Measurements from ENCODE around the gene SF3A1. TPM values are rescaled to one million over a fixed set of nuclear protein-coding genes. Genes with fewer than 3 reads are reported as not detected.
"Not testable (repeated sequence)": the region's sequence is repeated elsewhere in the genome, so short reads cannot be mapped to it uniquely, and the experiment has no call there.

The SF3A1 gene
- total RNA-seq, 1 donor from 2014 or later = 139 TPM

DNA sequence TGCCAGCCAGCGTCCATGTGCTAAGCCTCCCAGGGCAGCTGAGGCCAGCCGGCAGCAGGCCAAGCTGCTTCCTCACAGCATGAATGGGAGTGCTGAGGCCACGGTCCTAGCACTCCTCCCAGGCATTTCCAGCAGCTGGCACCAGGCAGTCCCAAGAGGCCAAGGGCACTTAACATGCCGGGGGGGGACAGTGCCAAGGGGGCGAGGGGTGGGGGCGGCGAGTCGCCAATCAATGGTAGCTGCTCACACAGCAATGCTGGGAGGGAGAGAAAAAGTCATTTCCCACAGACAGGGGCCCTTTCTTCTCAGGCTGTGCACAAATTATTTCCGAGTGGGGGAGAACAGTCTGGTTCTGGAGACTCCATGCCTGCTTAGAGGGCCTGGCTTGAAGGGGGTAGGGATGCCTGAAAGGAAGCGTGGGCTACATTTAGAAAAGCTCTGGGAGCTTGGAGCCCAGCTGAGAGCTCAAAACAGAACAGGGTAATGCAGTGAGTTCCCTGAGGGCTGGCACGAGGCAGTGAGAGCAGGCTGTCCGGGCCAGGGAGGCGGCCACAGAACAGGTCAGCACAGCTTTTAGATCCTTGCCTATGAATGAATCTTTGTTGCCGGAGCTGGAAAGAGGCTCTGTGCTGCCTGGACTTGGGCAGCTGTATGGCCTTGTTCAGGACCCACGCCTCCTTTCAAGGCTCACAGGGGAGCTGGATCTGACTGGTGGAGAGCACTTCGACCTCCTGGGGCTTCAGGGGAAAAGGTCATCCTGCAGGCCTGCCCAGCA lies 15.6 kb downstream of the SF3A1 start:
- no peaks in the 10 kb centered on the region for H3K4me1 Mint-ChIP-seq (ENCODE audit: low read depth, unreplicated experiment)
- no peaks in the 10 kb centered on the region for H3K27me3 ChIP-seq (ENCODE audit: insufficient read depth, low read length)
- no peak for TF ChIP-seq EZH2 (IDR thresholded peaks at IDR 0.05; ENCODE audit: insufficient read depth, low read length)
- TF ChIP-seq, protein P1, sequence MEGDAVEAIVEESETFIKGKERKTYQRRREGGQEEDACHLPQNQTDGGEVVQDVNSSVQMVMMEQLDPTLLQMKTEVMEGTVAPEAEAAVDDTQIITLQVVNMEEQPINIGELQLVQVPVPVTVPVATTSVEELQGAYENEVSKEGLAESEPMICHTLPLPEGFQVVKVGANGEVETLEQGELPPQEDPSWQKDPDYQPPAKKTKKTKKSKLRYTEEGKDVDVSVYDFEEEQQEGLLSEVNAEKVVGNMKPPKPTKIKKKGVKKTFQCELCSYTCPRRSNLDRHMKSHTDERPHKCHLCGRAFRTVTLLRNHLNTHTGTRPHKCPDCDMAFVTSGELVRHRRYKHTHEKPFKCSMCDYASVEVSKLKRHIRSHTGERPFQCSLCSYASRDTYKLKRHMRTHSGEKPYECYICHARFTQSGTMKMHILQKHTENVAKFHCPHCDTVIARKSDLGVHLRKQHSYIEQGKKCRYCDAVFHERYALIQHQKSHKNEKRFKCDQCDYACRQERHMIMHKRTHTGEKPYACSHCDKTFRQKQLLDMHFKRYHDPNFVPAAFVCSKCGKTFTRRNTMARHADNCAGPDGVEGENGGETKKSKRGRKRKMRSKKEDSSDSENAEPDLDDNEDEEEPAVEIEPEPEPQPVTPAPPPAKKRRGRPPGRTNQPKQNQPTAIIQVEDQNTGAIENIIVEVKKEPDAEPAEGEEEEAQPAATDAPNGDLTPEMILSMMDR (IDR thresholded peaks at IDR 0.05; ENCODE audit: insufficient read depth, low read depth, low read length) = no peak
- H3K4me1 ChIP-seq (ENCODE audit: insufficient read depth, low read length) = no peaks in the 10 kb centered on the region
- H3K9me3 Mint-ChIP-seq (ENCODE audit: unreplicated experiment) = no peaks in the 10 kb centered on the region
- FAIRE-seq (no peak), DNase-seq (ENCODE audit: low read depth) (no peak)
- no peak overlapping the region for H3K9ac ChIP-seq (ENCODE audit: low read length)
- H3K27ac Mint-ChIP-seq (ENCODE audit: unreplicated experiment) = no peak overlapping the region
- no peaks in the 10 kb centered on the region for H3K27me3 Mint-ChIP-seq (ENCODE audit: low read depth, unreplicated experiment)
- H2AFZ ChIP-seq (ENCODE audit: low read depth, low read length) = no peak overlapping the region
- peaks cover 3% of the 10 kb centered on the region for H3K79me2 ChIP-seq (ENCODE audit: insufficient read depth, low read length)
- peaks cover 86% of the 10 kb centered on the region for H3K36me3 ChIP-seq (ENCODE audit: insufficient read depth, low read length)
- no peak overlapping the region for H3K4me3 ChIP-seq (ENCODE audit: insufficient read depth, low read depth, low read length)
- no peak overlapping the region for H3K4me3 Mint-ChIP-seq (ENCODE audit: unreplicated experiment)
- H3K36me3 Mint-ChIP-seq (ENCODE audit: low read depth, unreplicated experiment) = peaks cover 48% of the 10 kb centered on the region
- peaks cover 55% of the 10 kb centered on the region for H4K20me1 ChIP-seq (ENCODE audit: insufficient read depth, low read length)
- H3K27ac ChIP-seq (ENCODE audit: low read depth, low read length) = no peak overlapping the region
- no peaks in the 10 kb centered on the region for H3K9me3 ChIP-seq (ENCODE audit: insufficient read depth, low read depth, low read length)
- no peak overlapping the region for H3K4me2 ChIP-seq (ENCODE audit: low read length)

DNA sequence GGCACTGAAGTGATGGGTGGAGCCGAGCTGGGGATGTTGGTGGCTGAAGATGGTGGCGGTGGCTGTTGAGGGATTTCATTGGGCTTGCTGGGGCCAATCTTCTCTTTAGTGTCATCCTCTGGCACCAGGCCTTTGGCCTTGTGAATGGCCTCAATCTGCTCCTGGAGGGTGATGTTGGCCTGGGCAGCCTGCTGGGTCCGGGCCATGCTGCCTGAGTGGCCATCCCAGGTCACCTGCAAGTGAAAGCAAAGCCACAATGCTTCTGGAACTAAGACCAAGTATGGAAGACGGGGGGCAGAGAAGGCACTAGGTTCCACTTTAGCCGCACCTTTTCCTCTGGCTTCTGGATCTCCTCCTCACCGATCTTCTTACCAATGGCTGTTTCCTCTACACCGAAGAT lies 17.9 kb downstream of the SF3A1 start:
- peaks cover 58% of the 10 kb centered on the region for H3K36me3 Mint-ChIP-seq (ENCODE audit: low read depth, unreplicated experiment)
- no peak for TF ChIP-seq EZH2 (IDR thresholded peaks at IDR 0.05; ENCODE audit: insufficient read depth, low read length)
- TF ChIP-seq, protein P1 (IDR thresholded peaks at IDR 0.05; ENCODE audit: insufficient read depth, low read depth, low read length) = no peak
- H3K4me3 ChIP-seq (ENCODE audit: insufficient read depth, low read depth, low read length) = no peak overlapping the region

DNA sequence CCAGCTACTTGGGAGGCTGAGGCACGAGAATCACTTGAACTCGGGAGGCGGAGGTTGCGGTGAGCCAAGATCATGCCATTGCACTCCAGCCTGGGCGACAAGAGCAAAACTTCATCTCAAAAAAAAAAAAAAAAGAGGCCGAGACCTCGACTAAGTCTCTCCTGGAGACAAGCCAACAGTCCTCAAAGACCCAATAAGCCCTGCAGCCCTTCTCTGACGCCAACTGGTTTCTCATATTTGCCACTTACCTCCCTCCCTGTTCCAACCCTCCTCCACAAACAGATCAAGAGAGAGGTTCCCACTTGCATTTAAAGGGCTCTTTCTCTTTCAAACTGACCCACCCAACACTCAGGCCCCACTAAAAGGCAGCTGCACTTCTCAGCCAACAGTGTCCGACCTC lies 18.4 kb downstream of the SF3A1 start:
- DNase-seq (ENCODE audit: low read depth); H3K9me3 Mint-ChIP-seq (ENCODE audit: unreplicated experiment); H3K79me2 ChIP-seq (ENCODE audit: insufficient read depth, low read length); H3K9ac ChIP-seq (ENCODE audit: low read length); H3K4me2 ChIP-seq (ENCODE audit: low read length); H3K9me3 ChIP-seq (ENCODE audit: insufficient read depth, low read depth, low read length); H3K4me1 ChIP-seq (ENCODE audit: insufficient read depth, low read length); H3K27ac Mint-ChIP-seq (ENCODE audit: unreplicated experiment); H3K27me3 ChIP-seq (ENCODE audit: insufficient read depth, low read length); H3K27ac ChIP-seq (ENCODE audit: low read depth, low read length); FAIRE-seq; H3K27me3 Mint-ChIP-seq (ENCODE audit: low read depth, unreplicated experiment); H3K4me3 ChIP-seq (ENCODE audit: insufficient read depth, low read depth, low read length); H3K4me1 Mint-ChIP-seq (ENCODE audit: low read depth, unreplicated experiment); H2AFZ ChIP-seq (ENCODE audit: low read depth, low read length); H3K4me3 Mint-ChIP-seq (ENCODE audit: unreplicated experiment): not testable (repeated sequence)
- peaks cover 83% of the 10 kb centered on the region for H3K36me3 ChIP-seq (ENCODE audit: insufficient read depth, low read length)
- peaks cover 57% of the 10 kb centered on the region for H3K36me3 Mint-ChIP-seq (ENCODE audit: low read depth, unreplicated experiment)
- peaks cover 41% of the 10 kb centered on the region for H4K20me1 ChIP-seq (ENCODE audit: insufficient read depth, low read length)

More for the DNA sequence above, 17.9 kb downstream of the SF3A1 start:
- Mint-ChIP-seq H3K27me3 (ENCODE audit: low read depth, unreplicated experiment) (no peaks in the 10 kb centered on the region), H3K27ac (ENCODE audit: unreplicated experiment) (no peak overlapping the region), H3K9me3 (ENCODE audit: unreplicated experiment) (no peaks in the 10 kb centered on the region), H3K4me1 (ENCODE audit: low read depth, unreplicated experiment) (no peaks in the 10 kb centered on the region), H3K4me3 (ENCODE audit: unreplicated experiment) (no peak overlapping the region)
- H3K27me3 ChIP-seq (ENCODE audit: insufficient read depth, low read length) = no peaks in the 10 kb centered on the region
- H4K20me1 ChIP-seq (ENCODE audit: insufficient read depth, low read length) = peaks cover 44% of the 10 kb centered on the region
- no peak overlapping the region for H3K27ac ChIP-seq (ENCODE audit: low read depth, low read length)
- FAIRE-seq = no peak
- no peak for DNase-seq (ENCODE audit: low read depth)
- H3K4me2 ChIP-seq (ENCODE audit: low read length) = no peak overlapping the region
- H3K9me3 ChIP-seq (ENCODE audit: insufficient read depth, low read depth, low read length) = no peaks in the 10 kb centered on the region
- H3K9ac ChIP-seq (ENCODE audit: low read length) = no peak overlapping the region
- H3K4me1 ChIP-seq (ENCODE audit: insufficient read depth, low read length) = no peaks in the 10 kb centered on the region
- no peak overlapping the region for H2AFZ ChIP-seq (ENCODE audit: low read depth, low read length)
- peaks cover 83% of the 10 kb centered on the region for H3K36me3 ChIP-seq (ENCODE audit: insufficient read depth, low read length)
- no peaks in the 10 kb centered on the region for H3K79me2 ChIP-seq (ENCODE audit: insufficient read depth, low read length)

All from astrocyte (in vitro differentiated cells and primary cell).